Immature natural killer cell (primary cell): ENCODE data around the gene GPC6. TPM values are rescaled to one million over a fixed set of nuclear protein-coding genes. Genes with fewer than 3 reads are reported as not detected.
"Not testable (repeated sequence)": the region's sequence is repeated elsewhere in the genome, so short reads cannot be mapped to it uniquely, and the experiment has no call there.

Source experiments
- DNase-seq, 3 donors: peaks; one replicate each; pipeline ENCODE4 v3.0.0; 2022; ENCODE audit warnings: mixed read lengths in 1 of 3
- H3K27ac Mint-ChIP-seq, 6 donors: one replicate each; pipeline ENCODE4 v1.8.0; 2020; ENCODE audit warnings: mixed read lengths in 6 of 6, mild to moderate bottlenecking in 5 of 6, inconsistent platforms in 4 of 6, moderate library complexity in 3 of 6
- H3K27me3 Mint-ChIP-seq, 3 donors: one replicate each; pipeline ENCODE4 v1.8.0; 2020 to 2021; ENCODE audit warnings: low read depth in 3 of 3, mild to moderate bottlenecking in 3 of 3, mixed read lengths in 3 of 3, moderate library complexity in 3 of 3, inconsistent platforms in 1 of 3
- H3K36me3 Mint-ChIP-seq, 3 donors: one replicate each; pipeline ENCODE4 v1.8.0; 2020; ENCODE audit warnings: mixed read lengths in 3 of 3, inconsistent platforms in 2 of 3, mild to moderate bottlenecking in 2 of 3
- H3K4me1 Mint-ChIP-seq, 2 donors: one replicate each; pipeline ENCODE4 v1.8.0; 2020; ENCODE audit warnings: inconsistent platforms in 2 of 2, mild to moderate bottlenecking in 2 of 2, mixed read lengths in 2 of 2, moderate library complexity in 1 of 2
- H3K4me3 Mint-ChIP-seq, 5 donors: one replicate each; pipeline ENCODE4 v1.8.0; 2020; ENCODE audit warnings: mild to moderate bottlenecking in 5 of 5, mixed read lengths in 5 of 5, inconsistent platforms in 3 of 5, moderate library complexity in 3 of 5
- H3K9me3 Mint-ChIP-seq, 6 donors: one replicate each; pipeline ENCODE4 v1.8.0; 2020; ENCODE audit warnings: mild to moderate bottlenecking in 6 of 6, mixed read lengths in 6 of 6, inconsistent platforms in 4 of 6, moderate library complexity in 3 of 6
- polyA plus RNA-seq, 3 donors: library from polyadenylated mRNA; unstranded; fragments of 300-500 nt; fragmentation: Illumina TruSeq; gene quantifications; one replicate each; pipeline ENCODE4 v1.2.3, GENCODE V29; 2021

The GPC6 gene
- polyA plus RNA-seq, 3 donors from 2014 or later, result not detected

- no peak for DNase-seq
- Mint-ChIP-seq H3K27ac (no peak overlapping the region), H3K9me3 (peaks cover 0 to 3% (median 0%) of the 10 kb centered on the region in 6 donors), H3K4me3 (no peak overlapping the region), H3K4me1 (no peaks in the 10 kb centered on the region), H3K27me3 (peaks cover 0 to 5% (median 1%) of the 10 kb centered on the region in 3 donors), H3K36me3 (peaks cover 0 to 4% (median 0%) of the 10 kb centered on the region in 3 donors)
Measured at GRCh38 chr13:94286581-94286980, 1060.0 kb downstream of the GPC6 start.

GRCh38 chr13:94291631-94292322 lies 1065.2 kb downstream of the GPC6 start:
- H3K4me1 Mint-ChIP-seq, result no peaks in the 10 kb centered on the region
- H3K27me3 Mint-ChIP-seq, result peaks cover 0 to 1% (median 0%) of the 10 kb centered on the region in 3 donors

DNA sequence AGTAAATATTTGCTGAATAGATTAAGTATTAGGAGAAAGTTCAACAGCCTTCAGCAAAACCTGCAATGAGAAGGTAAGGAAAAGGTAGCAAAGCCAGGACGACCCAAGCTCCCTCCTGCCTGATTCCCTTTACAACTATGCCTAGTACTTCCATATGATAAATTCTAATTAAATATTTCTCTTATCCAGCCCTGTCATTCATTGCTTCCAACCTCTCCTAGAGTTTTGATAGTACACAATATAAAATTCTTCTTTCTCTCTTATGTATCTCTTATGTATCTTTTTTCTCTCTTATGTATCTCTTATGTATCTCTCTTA lies 1065.7 kb downstream of the GPC6 start:
- no peak overlapping the region for H3K27ac Mint-ChIP-seq
- DNase-seq, result no peak
- H3K27me3 Mint-ChIP-seq, result peaks cover 0 to 1% (median 0%) of the 10 kb centered on the region in 3 donors
- H3K4me3 Mint-ChIP-seq, result no peak overlapping the region
- H3K9me3 Mint-ChIP-seq, result no peaks in the 10 kb centered on the region
- H3K4me1 Mint-ChIP-seq, result no peaks in the 10 kb centered on the region
- peaks cover 0 to 4% (median 0%) of the 10 kb centered on the region in 3 donors for H3K36me3 Mint-ChIP-seq

More at GRCh38 chr13:94291631-94292322, 1065.2 kb downstream of the GPC6 start:
- H3K9me3 Mint-ChIP-seq, result no peaks in the 10 kb centered on the region
- no peak for DNase-seq
- H3K36me3 Mint-ChIP-seq, result peaks cover 0 to 4% (median 0%) of the 10 kb centered on the region in 3 donors
- no peak overlapping the region for H3K27ac Mint-ChIP-seq
- H3K4me3 Mint-ChIP-seq, result no peak overlapping the region

DNA sequence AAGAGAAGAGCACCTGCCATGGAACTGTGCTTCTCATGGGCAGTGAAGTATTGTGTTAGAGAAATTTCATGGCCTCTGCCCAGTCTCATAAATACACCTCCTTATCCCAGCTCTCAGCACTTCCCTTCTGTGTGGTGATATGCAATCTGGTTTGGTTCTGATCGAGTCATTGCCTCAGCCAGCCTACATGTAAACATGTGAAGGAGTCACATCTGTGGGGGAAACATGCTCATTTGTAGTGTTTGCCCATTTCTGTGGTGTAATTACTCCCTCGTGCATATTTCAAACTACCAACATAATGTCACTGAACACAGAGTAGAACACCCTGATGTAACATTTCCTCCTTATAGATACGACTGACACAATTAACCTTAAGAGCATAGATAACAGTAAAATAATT lies 1069.9 kb downstream of the GPC6 start:
- Mint-ChIP-seq H3K9me3 (peaks cover 0 to 3% (median 0%) of the 10 kb centered on the region in 6 donors), H3K36me3 (no peaks in the 10 kb centered on the region), H3K27ac (no peak overlapping the region), H3K27me3 (peaks cover 0 to under 1% (median 0%) of the 10 kb centered on the region in 3 donors), H3K4me1 (no peaks in the 10 kb centered on the region), H3K4me3 (no peak overlapping the region)
- DNase-seq, result no peak

GRCh38 chr13:94298346-94298745 lies 1071.7 kb downstream of the GPC6 start:
- H3K4me3 Mint-ChIP-seq, result no peak overlapping the region
- no peak for DNase-seq
- no peaks in the 10 kb centered on the region for H3K36me3 Mint-ChIP-seq
- peaks cover 0 to 3% (median 0%) of the 10 kb centered on the region in 6 donors for H3K9me3 Mint-ChIP-seq
- peaks cover 0 to 2% (median 0%) of the 10 kb centered on the region in 3 donors for H3K27me3 Mint-ChIP-seq
- no peaks in the 10 kb centered on the region for H3K4me1 Mint-ChIP-seq
- no peak overlapping the region for H3K27ac Mint-ChIP-seq

- H3K27ac Mint-ChIP-seq, result no peak overlapping the region
- no peak overlapping the region for H3K4me3 Mint-ChIP-seq
- H3K9me3 Mint-ChIP-seq, result peaks cover 0 to 3% (median 0%) of the 10 kb centered on the region in 6 donors
- DNase-seq, result no peak
- H3K27me3 Mint-ChIP-seq, result peaks cover 0 to 2% (median 2%) of the 10 kb centered on the region in 3 donors
- H3K36me3 Mint-ChIP-seq, result no peaks in the 10 kb centered on the region
- no peaks in the 10 kb centered on the region for H3K4me1 Mint-ChIP-seq
Measured at GRCh38 chr13:94300401-94300800, 1073.8 kb downstream of the GPC6 start.

GRCh38 chr13:94301487-94301886 lies 1074.9 kb downstream of the GPC6 start:
- Mint-ChIP-seq H3K27me3 (peaks cover 0 to 2% (median 2%) of the 10 kb centered on the region in 3 donors), H3K4me1 (no peaks in the 10 kb centered on the region), H3K27ac (no peak overlapping the region), H3K36me3 (no peaks in the 10 kb centered on the region), H3K4me3 (no peak overlapping the region), H3K9me3 (peaks cover 0 to 3% (median 0%) of the 10 kb centered on the region in 6 donors)
- DNase-seq, result no peak

GRCh38 chr13:94302847-94303565 lies 1076.4 kb downstream of the GPC6 start:
- H3K27me3 Mint-ChIP-seq, H3K4me1 Mint-ChIP-seq, H3K36me3 Mint-ChIP-seq, DNase-seq, H3K9me3 Mint-ChIP-seq, H3K4me3 Mint-ChIP-seq: not testable (repeated sequence)
- H3K27ac Mint-ChIP-seq, result peak overlapping the region in 1 of 6 donors; percentile 31

GRCh38 chr13:94303644-94304174 lies 1077.1 kb downstream of the GPC6 start:
- Mint-ChIP-seq H3K4me1 (no peaks in the 10 kb centered on the region), H3K4me3 (no peak overlapping the region), H3K36me3 (no peaks in the 10 kb centered on the region), H3K27me3 (peaks cover 0 to 4% (median 2%) of the 10 kb centered on the region in 3 donors), H3K27ac (no peak overlapping the region), H3K9me3 (peaks cover 0 to 3% (median 0%) of the 10 kb centered on the region in 6 donors)
- no peak for DNase-seq

GRCh38 chr13:94305033-94305432 lies 1078.4 kb downstream of the GPC6 start:
- no peak overlapping the region for H3K4me3 Mint-ChIP-seq
- peaks cover 0 to 4% (median 2%) of the 10 kb centered on the region in 3 donors for H3K27me3 Mint-ChIP-seq
- no peaks in the 10 kb centered on the region for H3K36me3 Mint-ChIP-seq
- H3K27ac Mint-ChIP-seq, result no peak overlapping the region
- H3K4me1 Mint-ChIP-seq, result no peaks in the 10 kb centered on the region
- peaks cover 0 to 3% (median 0%) of the 10 kb centered on the region in 6 donors for H3K9me3 Mint-ChIP-seq
- DNase-seq, result no peak

GRCh38 chr13:94305463-94305862 lies 1078.9 kb downstream of the GPC6 start:
- Mint-ChIP-seq H3K9me3 (peaks cover 0 to under 1% (median 0%) of the 10 kb centered on the region in 6 donors), H3K4me1 (no peaks in the 10 kb centered on the region), H3K27ac (no peak overlapping the region), H3K4me3 (no peak overlapping the region), H3K27me3 (peaks cover 0 to 4% (median 2%) of the 10 kb centered on the region in 3 donors), H3K36me3 (no peaks in the 10 kb centered on the region)
- DNase-seq, result no peak

GRCh38 chr13:94305934-94306333 lies 1079.3 kb downstream of the GPC6 start:
- H3K9me3 Mint-ChIP-seq, result no peaks in the 10 kb centered on the region
- no peak overlapping the region for H3K27ac Mint-ChIP-seq
- H3K4me1 Mint-ChIP-seq, result no peaks in the 10 kb centered on the region
- H3K4me3 Mint-ChIP-seq, result no peak overlapping the region
- H3K36me3 Mint-ChIP-seq, result no peaks in the 10 kb centered on the region
- H3K27me3 Mint-ChIP-seq, result peaks cover 0 to 4% (median 2%) of the 10 kb centered on the region in 3 donors
- DNase-seq, result no peak

DNA sequence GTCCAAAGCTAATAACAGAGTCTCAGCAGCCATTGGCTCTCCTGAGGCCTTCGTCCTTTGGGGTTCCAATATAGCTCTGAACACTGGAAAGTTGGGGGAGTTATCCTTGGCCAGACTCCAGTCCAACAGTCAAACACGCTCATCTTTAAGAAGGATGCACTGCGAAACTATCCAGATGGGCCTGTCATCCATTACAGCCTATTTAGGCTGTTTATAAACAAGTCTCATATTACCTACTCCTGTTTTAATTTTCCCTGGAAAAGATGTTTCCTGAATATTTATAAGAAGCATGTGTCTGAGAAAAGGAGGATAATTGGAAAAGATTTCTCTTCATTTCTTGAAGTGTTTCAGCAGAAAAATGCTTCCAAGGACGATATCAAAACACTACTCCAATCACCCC lies 1082.2 kb downstream of the GPC6 start:
- H3K27ac Mint-ChIP-seq, result no peak overlapping the region
- peaks cover 0 to 6% (median 4%) of the 10 kb centered on the region in 3 donors for H3K27me3 Mint-ChIP-seq
- no peaks in the 10 kb centered on the region for H3K36me3 Mint-ChIP-seq
- no peak overlapping the region for H3K4me3 Mint-ChIP-seq
- DNase-seq, result no peak
- H3K4me1 Mint-ChIP-seq, result peaks cover 0 to 6% of the 10 kb centered on the region in 2 donors
- H3K9me3 Mint-ChIP-seq, result no peaks in the 10 kb centered on the region

GRCh38 chr13:94309576-94309975 lies 1083.0 kb downstream of the GPC6 start:
- Mint-ChIP-seq H3K27ac (no peak overlapping the region), H3K36me3 (no peaks in the 10 kb centered on the region), H3K4me3 (no peak overlapping the region), H3K27me3 (peaks cover 0 to 6% (median 4%) of the 10 kb centered on the region in 3 donors), H3K9me3 (no peaks in the 10 kb centered on the region), H3K4me1 (peaks cover 0 to 6% of the 10 kb centered on the region in 2 donors)
- no peak for DNase-seq
